HL-60/S4 (cell line): ENCODE measurements around the gene PTGR3.
"Not testable (repeated sequence)": the region's sequence is repeated elsewhere in the genome, so short reads cannot be mapped to it uniquely, and the experiment has no call there.

Source experiments
- in situ Hi-C: fragments of 300-500 bp; cut with MboI; formaldehyde crosslinking; loops from 2 replicates; pipeline ENCODE4 v1.14.3; 2022; ENCODE audit warnings: low sequenced_read_pairs

PTGR3 gene

DNA sequence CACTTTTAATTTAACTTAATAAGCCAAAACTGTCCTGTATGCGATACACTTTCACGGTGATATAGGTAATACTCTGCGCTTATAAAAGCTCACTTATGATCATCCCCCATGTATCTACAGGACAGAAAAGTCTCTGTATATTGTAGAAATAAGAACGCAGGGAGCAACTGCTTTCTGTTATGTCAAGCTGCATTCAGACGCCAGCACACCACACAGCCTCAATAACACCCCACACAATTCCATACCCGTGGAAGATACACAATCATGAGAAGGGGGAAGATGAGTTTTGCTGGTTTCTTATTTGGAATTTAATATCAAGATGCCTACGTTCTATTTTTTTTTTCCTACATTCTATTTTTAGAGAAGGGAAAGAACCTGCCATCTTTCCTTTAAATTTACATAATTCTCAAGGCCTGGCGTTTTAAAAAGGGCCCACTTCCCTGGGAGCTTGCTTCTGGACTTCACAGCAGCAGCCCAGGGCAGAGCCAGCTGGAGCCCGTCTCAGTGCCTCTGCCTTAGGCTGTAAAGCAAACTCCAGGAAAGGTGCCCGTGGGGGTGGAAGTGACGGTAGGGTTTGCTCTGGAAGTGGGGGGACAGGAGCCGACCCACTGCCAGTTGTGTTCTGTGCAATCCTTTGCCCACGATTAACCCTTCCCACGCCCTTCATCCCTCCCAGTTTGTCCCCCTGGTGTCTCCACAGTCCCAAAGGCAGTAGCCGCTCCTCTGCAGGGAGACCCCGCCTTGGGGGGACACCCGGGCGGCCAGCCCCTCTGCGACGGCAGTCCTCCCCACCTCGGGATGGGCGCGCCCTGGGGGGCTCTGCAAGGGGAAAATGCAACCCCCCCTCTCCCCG lies 5.3 kb downstream of the PTGR3 start:
- in situ Hi-C loops: no loop called here

- in situ Hi-C loops: no loop called here
Observed at GRCh38 chr18:75202696-75203365, 6.1 kb downstream of the PTGR3 start.

GRCh38 chr18:75201282-75202270 lies 7.4 kb downstream of the PTGR3 start:
- in situ Hi-C loops: no loop called here

DNA sequence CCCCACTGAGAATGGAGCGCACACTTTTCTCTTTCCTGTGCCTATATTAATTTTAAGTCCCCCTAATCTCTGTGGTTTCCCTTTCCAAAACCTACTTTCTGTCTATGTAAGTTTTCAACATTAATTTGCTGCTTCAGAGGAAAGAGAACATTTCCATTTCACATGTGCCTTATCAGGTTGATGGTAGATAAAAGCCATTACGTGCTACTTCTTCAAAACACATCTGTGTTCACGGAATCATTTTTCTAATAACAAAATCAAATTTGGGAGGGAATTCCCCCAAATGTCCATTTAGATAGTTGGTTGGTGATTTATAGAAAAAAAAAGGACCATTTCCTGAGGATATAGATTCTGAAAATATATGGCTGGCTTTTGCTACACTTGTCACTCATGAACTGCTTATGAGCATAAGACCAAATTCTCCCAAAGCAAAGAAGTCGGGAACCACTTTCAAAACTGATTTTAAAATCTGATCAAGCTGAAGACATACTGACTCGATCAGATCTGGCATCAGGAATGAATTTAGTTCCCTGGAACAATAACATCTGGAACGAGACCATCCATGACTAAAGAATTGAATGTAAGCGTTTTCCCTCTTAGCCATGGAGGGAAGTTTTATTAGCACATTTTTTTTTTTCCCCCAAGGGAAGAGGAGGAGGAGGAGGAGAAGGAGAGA lies 8.2 kb downstream of the PTGR3 start:
- in situ Hi-C loops: no loop called here

GRCh38 chr18:75200071-75200470 lies 8.9 kb downstream of the PTGR3 start:
- in situ Hi-C loops: no loop called here

GRCh38 chr18:75199327-75199726 lies 9.6 kb downstream of the PTGR3 start:
- in situ Hi-C loops: no loop called here

DNA sequence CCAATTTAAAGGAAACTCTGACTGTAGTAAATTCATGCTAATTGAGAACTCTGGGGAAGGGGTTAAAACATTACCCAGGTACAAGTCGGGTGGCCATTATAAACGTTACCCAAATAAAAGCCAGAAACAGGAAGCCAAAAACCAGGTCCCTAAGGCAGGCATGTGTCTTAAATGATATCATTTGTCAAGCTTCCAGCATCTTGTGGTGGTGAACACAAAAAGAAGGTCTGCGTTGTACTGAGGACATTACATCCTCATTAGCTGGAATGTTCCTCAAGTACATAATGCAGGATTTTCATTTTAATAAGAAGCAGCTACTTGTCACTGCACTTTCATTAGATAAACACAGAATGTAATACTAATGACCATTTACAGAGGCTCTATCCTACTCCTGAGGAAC lies 10.9 kb downstream of the PTGR3 start:
- in situ Hi-C loops: no loop called here

DNA sequence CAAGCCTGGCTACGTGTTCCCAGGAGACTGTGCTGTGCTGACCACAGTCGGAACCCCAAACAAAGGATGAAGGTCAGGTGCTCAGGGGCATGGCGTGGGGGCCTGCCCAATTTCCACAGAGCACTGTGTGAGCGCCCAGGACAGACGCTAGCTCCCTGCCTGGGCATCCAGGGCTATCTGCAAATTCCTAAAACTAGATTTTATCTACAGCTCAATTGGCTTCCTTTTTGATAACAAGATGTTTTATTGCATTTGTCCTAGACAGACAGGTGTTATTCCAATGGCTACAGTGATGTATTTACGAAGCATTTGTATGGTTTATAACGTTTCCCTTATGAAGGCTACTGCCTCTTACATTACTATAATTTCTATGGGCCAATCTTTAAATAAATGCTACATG lies 16.0 kb downstream of the PTGR3 start:
- in situ Hi-C loops: no loop called here

- in situ Hi-C loops: no loop called here
Observed at GRCh38 chr18:75189696-75190095, 19.2 kb downstream of the PTGR3 start.

GRCh38 chr18:75187702-75188101 lies 21.2 kb downstream of the PTGR3 start:
- in situ Hi-C loops: not testable (repeated sequence)

- in situ Hi-C loops: no loop called here
Observed at GRCh38 chr18:75185460-75185859, 23.5 kb downstream of the PTGR3 start.

DNA sequence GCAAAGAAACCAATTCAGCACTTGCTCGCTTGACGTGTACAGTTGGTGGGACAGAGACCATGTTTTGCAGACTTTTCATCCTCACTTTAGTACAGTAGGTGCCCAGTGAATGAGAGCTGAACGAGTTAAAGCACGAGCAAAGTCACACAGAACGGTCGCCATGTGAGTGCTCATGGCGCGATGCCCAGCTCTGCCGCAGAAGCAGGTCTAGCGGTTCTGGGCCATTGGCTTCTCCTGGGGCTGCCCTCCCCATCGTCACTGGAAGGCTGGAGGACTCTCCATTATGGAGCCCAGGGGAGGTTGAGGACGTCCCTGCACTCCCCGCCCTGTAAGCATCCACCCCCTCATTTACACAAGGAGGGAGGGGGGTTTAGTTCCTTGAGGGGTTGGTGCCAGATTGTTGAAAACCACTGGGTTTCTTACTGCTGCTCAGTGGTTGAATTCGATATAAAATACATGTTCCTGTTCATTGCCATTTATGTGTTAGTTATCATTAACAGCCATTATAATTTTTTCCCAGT lies 24.9 kb downstream of the PTGR3 start:
- in situ Hi-C loops: no loop called here

- in situ Hi-C loops: no loop called here
Observed at GRCh38 chr18:75183524-75183923, 25.4 kb downstream of the PTGR3 start.

DNA sequence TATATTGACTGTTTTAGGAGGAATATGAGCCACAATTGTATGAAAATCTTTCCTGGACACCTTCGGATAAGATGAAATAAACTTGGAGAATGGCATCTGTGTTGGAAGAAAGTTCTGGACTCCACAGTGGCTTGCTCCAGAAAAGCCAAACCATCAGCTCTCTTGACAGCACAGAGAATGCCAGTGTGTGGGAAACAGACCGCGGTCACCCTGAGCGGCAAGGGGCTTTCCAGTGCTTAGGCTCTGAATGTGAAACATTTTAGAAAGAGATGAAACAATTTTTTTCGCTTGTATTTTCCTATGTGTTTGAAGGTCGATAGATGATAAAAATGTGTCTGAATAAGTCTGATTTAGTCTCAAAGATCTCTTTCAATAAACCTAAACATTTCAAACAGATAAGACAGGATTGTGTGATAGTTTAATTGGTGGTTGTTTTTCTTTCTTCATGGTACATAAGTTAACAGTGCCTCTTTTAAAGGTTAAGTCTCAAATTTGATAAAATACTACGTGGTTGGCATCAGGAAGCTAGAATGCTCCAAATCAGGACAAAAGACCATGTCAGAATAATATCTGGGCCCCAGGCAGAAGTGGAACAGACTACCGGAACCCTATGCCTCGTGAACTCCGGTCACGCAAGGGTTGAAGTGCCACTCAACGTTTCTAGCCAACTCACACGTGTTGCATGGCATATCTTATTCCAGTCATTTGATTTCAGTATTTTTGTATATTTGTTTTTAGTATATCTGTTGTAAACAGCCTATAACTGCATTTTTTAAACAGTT lies 28.9 kb downstream of the PTGR3 start:
- in situ Hi-C loops: no loop called here

DNA sequence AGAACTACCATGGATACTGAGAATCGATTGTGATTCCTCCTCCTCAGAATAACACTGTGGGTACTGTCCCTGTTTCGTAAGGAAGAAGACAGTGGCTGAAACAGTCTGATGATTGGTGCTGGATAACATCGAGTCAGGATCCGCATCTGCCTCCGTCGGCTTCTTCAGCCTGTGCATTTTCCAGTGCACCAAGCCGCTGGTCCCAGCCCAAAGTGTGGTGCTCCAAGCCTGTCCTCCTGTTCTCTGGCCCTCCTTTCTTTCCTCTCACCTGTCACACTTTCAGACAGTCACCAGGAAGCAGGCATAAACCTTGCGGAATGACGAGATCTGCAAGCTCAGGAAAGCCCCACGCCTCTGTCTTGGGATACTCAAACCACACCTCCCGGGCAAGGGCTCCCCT lies 30.6 kb downstream of the PTGR3 start:
- in situ Hi-C loops: no loop called here

DNA sequence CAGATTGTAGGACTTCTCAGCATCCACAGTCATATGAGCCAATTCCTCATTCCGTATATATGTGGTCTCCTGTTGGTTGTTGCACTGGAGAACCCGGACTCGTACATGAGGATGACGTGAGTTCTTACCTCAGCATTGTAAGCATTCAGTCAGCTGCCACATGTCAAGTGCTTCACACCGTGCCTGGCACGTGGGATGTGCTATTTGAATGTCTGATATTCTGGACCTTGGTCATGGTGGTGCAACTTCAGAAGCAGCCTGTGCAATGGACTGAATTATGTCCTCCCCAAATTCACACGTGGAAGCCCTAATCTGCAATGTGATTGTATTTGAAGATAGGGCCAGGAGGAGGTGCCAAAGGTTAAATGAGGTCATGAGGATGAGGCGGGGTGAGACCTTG lies 32.1 kb downstream of the PTGR3 start:
- in situ Hi-C loops: no loop called here

GRCh38 chr18:75173738-75174137 lies 35.2 kb downstream of the PTGR3 start:
- in situ Hi-C loops: no loop called here

GRCh38 chr18:75173125-75173432 lies 35.9 kb downstream of the PTGR3 start:
- in situ Hi-C loops: no loop called here

GRCh38 chr18:75172299-75173124 lies 36.4 kb downstream of the PTGR3 start:
- in situ Hi-C loops: no loop called here
